ENCODE measurements around the gene RSAD1. TPM values are rescaled to one million over a fixed set of nuclear protein-coding genes. Genes with fewer than 3 reads are reported as not detected.

RSAD1 gene
- total and polyA plus RNA-seq, 4 donors, result 10.8 to 22.7 (median 18.6) TPM

- TF ChIP-seq HNF4G (IDR thresholded peaks at IDR 0.05) (no peak), MAX (IDR thresholded peaks at IDR 0.05) (no peak), SP1 (IDR thresholded peaks at IDR 0.05) (no peak), RXRA (IDR thresholded peaks at IDR 0.05) (no peak), HNF4A (conservative IDR thresholded peaks at IDR 0.05) (no peak), NR2F2 (IDR thresholded peaks at IDR 0.05) (no peak), YY1 (IDR thresholded peaks at IDR 0.05) (no peak), RAD21 (IDR thresholded peaks at IDR 0.05) (no peak), JUND (IDR thresholded peaks at IDR 0.05) (no peak), FOXA1 (IDR thresholded peaks at IDR 0.05) (no peak), EGR1 (IDR thresholded peaks at IDR 0.05; ENCODE audit: low read depth in 2 of 2) (no peak)
- TF ChIP-seq, protein P1, sequence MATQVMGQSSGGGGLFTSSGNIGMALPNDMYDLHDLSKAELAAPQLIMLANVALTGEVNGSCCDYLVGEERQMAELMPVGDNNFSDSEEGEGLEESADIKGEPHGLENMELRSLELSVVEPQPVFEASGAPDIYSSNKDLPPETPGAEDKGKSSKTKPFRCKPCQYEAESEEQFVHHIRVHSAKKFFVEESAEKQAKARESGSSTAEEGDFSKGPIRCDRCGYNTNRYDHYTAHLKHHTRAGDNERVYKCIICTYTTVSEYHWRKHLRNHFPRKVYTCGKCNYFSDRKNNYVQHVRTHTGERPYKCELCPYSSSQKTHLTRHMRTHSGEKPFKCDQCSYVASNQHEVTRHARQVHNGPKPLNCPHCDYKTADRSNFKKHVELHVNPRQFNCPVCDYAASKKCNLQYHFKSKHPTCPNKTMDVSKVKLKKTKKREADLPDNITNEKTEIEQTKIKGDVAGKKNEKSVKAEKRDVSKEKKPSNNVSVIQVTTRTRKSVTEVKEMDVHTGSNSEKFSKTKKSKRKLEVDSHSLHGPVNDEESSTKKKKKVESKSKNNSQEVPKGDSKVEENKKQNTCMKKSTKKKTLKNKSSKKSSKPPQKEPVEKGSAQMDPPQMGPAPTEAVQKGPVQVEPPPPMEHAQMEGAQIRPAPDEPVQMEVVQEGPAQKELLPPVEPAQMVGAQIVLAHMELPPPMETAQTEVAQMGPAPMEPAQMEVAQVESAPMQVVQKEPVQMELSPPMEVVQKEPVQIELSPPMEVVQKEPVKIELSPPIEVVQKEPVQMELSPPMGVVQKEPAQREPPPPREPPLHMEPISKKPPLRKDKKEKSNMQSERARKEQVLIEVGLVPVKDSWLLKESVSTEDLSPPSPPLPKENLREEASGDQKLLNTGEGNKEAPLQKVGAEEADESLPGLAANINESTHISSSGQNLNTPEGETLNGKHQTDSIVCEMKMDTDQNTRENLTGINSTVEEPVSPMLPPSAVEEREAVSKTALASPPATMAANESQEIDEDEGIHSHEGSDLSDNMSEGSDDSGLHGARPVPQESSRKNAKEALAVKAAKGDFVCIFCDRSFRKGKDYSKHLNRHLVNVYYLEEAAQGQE (IDR thresholded peaks at IDR 0.05), result no peak
- TF ChIP-seq, protein P2, sequence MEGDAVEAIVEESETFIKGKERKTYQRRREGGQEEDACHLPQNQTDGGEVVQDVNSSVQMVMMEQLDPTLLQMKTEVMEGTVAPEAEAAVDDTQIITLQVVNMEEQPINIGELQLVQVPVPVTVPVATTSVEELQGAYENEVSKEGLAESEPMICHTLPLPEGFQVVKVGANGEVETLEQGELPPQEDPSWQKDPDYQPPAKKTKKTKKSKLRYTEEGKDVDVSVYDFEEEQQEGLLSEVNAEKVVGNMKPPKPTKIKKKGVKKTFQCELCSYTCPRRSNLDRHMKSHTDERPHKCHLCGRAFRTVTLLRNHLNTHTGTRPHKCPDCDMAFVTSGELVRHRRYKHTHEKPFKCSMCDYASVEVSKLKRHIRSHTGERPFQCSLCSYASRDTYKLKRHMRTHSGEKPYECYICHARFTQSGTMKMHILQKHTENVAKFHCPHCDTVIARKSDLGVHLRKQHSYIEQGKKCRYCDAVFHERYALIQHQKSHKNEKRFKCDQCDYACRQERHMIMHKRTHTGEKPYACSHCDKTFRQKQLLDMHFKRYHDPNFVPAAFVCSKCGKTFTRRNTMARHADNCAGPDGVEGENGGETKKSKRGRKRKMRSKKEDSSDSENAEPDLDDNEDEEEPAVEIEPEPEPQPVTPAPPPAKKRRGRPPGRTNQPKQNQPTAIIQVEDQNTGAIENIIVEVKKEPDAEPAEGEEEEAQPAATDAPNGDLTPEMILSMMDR (IDR thresholded peaks at IDR 0.05; ENCODE audit: low read depth, low read length, missing input control), result no peak
- TF ChIP-seq, protein P3, sequence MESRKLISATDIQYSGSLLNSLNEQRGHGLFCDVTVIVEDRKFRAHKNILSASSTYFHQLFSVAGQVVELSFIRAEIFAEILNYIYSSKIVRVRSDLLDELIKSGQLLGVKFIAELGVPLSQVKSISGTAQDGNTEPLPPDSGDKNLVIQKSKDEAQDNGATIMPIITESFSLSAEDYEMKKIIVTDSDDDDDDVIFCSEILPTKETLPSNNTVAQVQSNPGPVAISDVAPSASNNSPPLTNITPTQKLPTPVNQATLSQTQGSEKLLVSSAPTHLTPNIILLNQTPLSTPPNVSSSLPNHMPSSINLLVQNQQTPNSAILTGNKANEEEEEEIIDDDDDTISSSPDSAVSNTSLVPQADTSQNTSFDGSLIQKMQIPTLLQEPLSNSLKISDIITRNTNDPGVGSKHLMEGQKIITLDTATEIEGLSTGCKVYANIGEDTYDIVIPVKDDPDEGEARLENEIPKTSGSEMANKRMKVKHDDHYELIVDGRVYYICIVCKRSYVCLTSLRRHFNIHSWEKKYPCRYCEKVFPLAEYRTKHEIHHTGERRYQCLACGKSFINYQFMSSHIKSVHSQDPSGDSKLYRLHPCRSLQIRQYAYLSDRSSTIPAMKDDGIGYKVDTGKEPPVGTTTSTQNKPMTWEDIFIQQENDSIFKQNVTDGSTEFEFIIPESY (IDR thresholded peaks at IDR 0.05), result no peak
- TF ChIP-seq, protein P4, sequence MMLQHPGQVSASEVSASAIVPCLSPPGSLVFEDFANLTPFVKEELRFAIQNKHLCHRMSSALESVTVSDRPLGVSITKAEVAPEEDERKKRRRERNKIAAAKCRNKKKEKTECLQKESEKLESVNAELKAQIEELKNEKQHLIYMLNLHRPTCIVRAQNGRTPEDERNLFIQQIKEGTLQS (IDR thresholded peaks at IDR 0.05), result no peak
- H3K4me3 ChIP-seq (ENCODE audit: low read depth in 1 of 3, low read length in 3 of 3), result no peak overlapping the region
Measured at GRCh38 chr17:50480142-50480764, 1.6 kb downstream of the RSAD1 start.

More at GRCh38 chr17:50480142-50480764, 1.6 kb downstream of the RSAD1 start:
- Histone ChIP-seq H3K36me3 (ENCODE audit: control insufficient read depth in 4 of 4, insufficient read depth in 3 of 4, low read depth in 1 of 4, low read length in 3 of 4) (peaks cover 11 to 16% (median 13%) of the 10 kb centered on the region in 4 donors), H3K27me3 (ENCODE audit: control insufficient read depth in 4 of 4, insufficient read depth in 4 of 4, low read length in 3 of 4) (no peaks in the 10 kb centered on the region), H3K27ac (ENCODE audit: low read depth in 1 of 2, low read length in 2 of 2) (no peak overlapping the region), H3K9ac (ENCODE audit: low read depth in 1 of 2, low read length in 2 of 2) (no peak overlapping the region), H3K9me3 (ENCODE audit: control insufficient read depth in 4 of 4, low read length in 3 of 4) (no peaks in the 10 kb centered on the region), H3K4me1 (ENCODE audit: control insufficient read depth in 4 of 4, insufficient read depth in 4 of 4, low read length in 3 of 4) (peaks cover 2 to 55% (median 41%) of the 10 kb centered on the region in 4 donors)
- DNase-seq (ENCODE audit: low spot score), result no peak
- 81% methylated on average over 7 of the region's 7 CpGs for WGBS

Measured in liver (tissue), 9 donors.